HG02798 (cell line): ENCODE data around the gene TLE5.
"Not testable (repeated sequence)": the region's sequence is repeated elsewhere in the genome, so short reads cannot be mapped to it uniquely, and the experiment has no call there.

Experiments
- ATAC-seq: cut with Tn5 transposase; IDR thresholded peaks from one replicate; pipeline ENCODE4 v1.9.1; 2021; ENCODE audit warnings: mild to moderate bottlenecking; ENCODE audit not compliant: unreplicated experiment, poor library complexity

TLE5 gene

GRCh38 chr19:3064011-3064330 lies 1.7 kb upstream of the TLE5 start:
- ATAC-seq = no peak

DNA sequence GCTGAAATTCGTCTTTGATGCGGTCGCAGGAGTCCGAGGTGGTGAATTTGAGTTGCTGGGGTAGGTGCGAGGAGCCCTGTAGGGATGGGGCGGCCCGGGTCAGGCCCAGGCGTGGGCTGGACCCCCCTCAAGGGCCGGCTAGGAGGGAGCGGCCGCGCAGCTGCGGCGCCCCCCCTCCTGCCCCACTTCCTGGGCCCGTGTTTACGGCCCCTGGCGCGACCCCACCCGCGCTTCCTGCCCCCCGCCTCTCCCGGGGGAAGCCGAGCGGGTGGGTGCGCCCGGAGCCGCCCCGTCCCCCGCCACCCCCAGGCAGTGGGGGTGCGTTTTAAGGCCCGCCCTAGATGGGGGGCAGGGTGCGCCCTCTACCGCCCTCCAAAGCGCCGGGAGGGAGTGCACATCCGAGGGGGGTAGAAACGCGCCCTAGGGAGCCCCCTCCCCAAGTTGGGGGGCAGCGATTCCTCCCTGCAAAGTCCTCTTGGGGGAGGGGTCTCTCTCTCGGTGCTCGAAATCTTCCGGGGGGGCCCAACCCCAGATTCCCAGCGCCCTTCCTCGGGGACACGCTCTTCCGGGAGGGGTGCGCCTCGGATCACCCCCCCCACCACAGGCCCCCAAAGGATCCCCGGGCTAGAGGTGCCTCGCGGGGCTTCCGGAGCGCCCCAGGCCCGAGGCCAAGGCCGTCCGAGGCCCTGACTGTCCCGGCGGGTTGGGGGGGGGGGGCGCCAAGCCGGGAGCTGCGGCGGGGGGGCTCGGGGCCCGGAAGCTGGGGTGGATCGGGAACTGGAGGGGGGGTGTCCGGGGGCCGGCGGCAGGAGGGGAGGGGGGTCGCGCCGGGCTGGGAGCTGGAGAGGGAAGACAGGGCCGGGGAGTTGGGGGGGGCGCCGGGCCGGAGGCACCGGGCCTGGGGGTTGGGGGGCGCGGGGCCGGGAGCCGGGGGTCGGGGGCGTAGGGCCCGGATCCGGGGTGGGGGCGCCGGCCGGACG lies 823 bp downstream of the TLE5 start:
- peak; percentile 45 for ATAC-seq

- no peak for ATAC-seq
Observed at GRCh38 chr19:3060857-3061181, 1.5 kb downstream of the TLE5 start.

- no peak for ATAC-seq
Observed at GRCh38 chr19:3059653-3060052, 2.6 kb downstream of the TLE5 start.

- ATAC-seq = no peak
Observed at GRCh38 chr19:3058821-3059314, 3.4 kb downstream of the TLE5 start.

GRCh38 chr19:3058009-3058820 lies 4.1 kb downstream of the TLE5 start:
- no peak for ATAC-seq

DNA sequence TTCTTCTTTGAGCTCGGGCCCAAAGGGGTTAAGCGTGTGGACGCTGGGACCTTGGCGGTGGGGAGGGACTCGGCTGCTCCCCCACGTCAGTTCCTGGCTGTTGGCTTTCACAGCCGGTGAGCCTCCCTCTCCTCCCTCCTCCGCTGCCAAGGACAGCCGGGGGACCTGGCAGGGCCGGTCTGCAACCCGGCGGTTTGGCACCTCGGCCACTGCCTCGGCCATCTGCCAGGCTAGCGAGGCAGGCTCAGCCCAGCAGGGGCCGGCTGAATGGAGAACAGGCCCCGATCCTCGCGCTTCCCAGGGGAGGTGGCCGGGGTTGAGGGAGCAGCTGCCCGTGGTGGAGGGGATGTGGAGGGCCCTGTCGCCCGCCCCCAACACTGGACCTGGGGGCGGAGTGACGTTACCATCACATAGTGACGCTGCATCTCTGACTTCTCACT lies 5.0 kb downstream of the TLE5 start:
- ATAC-seq = no peak

DNA sequence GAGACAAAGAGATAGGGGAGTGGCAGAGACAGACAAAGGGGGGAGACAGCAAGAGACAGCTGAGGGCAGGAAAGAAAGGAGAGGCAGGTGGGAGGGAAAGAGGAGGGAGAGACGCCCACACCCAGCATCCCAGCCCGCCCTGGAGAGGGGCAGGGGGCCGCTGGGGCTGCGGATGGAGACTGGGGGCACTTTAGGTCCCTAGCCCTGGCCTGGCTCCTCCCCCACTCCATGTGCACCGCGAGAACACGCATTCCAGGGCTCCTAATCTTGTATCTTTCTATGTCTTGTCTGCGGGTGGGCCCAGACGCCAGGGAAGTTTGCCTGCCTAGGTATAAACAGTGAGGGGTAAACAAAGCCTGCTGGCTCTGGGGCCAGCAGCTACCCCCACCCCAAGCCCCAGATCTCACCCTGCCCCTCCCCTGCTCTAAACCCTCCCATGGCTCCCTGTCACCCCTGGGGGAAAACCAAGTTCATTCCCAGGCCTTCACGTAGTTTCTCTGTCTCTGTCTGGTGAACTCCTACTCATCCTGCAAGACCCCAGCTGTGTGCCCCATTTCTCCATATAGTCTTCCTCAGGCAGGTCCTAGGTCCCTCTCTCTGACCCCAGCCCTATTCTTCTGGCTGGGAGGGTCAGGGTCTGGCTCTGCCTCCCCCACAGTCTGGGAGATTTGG lies 5.7 kb downstream of the TLE5 start:
- ATAC-seq = no peak

GRCh38 chr19:3055741-3056416 lies 6.4 kb downstream of the TLE5 start:
- ATAC-seq = no peak

DNA sequence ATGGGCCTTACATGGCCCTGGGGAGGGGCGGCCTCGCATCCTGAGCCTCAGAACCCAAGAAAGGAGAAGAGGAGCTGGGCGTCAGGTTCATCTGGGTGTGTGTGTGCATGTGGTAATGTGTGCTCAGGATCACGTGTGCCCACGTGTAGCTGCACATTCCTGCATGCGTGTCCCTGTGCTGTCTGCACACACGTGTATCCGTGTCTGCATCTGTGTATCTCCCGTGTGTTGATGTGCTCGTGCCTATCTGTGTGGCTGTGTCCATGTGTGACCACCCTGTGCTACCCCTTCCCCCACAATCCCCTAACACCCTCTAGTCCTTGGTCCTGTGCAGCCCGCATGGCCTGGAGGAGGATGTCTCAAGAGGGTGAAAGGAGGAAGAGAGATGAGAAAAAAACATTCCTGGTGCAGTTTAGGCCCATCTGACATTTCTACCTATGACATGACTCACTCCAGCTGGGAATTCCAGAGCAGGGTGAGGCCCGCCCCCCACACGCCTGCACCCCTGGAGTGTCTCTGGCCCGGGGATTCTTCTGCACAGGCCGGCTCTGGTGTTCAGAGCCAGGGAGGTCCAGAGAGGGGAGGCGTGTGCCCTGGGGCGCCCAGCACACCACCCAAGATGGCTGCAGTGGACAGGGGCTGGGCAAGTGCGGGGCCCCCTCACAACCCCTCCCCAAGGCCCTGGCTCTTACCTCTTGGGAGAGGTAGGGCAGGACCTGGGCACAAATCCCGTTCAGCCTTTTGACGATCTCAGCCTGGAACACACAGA lies 7.1 kb downstream of the TLE5 start:
- no peak for ATAC-seq

- no peak for ATAC-seq
Observed at GRCh38 chr19:3054265-3054971, 7.9 kb downstream of the TLE5 start.

DNA sequence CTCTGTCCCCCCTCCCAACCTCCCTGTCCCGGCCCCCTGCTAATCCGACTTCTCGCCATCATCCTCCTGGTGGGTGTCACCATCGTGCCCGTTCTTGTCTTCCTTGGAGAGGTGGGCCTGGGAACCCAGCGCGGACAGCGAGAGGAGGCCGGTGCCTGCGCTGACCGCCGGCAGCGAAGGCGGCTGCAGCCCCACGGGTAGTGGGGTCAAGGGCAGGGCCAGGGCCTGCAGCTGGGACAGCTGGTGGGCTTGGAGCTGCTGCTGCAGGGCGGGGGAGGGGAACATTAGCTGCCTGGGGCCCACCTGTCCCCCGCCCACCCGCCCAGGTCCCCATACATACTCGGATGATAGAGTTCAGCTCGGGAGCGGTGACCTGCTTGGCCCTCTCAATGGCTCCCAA lies 8.5 kb downstream of the TLE5 start:
- ATAC-seq = no peak

- ATAC-seq = no peak
Observed at GRCh38 chr19:3053218-3053621, 9.1 kb downstream of the TLE5 start.

DNA sequence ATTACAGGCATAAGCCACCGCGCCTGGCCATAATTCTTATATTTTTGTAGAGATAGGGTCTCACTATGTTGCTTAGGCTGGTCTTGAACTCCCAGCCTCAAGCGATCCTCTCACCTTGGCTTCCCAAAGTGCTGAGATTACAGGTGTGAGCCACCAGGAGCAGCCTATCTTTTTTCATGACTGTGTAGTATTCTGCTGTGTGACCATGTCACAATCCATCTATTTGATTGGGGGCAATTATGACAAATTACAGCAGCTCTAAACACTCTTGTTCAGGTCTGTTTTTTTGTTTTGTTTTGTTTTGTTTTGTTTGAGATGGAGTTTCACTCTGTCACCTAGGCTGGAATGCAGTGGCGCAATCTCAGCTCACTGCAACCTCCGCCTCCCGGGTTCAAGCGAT lies 12.3 kb downstream of the TLE5 start:
- not testable (repeated sequence) for ATAC-seq

DNA sequence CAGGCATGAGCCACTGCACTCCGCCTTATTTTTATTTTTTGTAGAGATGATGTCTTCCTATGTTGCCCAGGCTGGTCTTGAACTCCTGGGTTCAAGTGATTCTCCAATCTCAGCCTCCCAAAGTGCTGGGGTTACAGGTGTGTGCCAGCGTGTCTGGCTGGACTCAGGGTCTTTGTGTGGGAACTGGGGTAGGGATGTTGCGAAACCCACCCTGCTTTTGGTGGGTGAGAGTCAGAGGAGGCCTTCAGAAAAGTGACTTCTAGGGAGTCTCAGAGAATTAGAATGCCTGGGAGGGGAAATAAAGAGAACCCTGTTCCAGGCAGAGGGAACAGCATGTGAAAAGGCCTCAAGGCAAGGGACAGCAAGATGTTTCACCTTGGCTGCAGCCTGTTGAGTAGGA lies 13.2 kb downstream of the TLE5 start:
- no peak for ATAC-seq

- no peak for ATAC-seq
Observed at GRCh38 chr19:3048190-3048533, 14.1 kb downstream of the TLE5 start.

GRCh38 chr19:3047496-3048189 lies 14.7 kb downstream of the TLE5 start:
- no peak for ATAC-seq

DNA sequence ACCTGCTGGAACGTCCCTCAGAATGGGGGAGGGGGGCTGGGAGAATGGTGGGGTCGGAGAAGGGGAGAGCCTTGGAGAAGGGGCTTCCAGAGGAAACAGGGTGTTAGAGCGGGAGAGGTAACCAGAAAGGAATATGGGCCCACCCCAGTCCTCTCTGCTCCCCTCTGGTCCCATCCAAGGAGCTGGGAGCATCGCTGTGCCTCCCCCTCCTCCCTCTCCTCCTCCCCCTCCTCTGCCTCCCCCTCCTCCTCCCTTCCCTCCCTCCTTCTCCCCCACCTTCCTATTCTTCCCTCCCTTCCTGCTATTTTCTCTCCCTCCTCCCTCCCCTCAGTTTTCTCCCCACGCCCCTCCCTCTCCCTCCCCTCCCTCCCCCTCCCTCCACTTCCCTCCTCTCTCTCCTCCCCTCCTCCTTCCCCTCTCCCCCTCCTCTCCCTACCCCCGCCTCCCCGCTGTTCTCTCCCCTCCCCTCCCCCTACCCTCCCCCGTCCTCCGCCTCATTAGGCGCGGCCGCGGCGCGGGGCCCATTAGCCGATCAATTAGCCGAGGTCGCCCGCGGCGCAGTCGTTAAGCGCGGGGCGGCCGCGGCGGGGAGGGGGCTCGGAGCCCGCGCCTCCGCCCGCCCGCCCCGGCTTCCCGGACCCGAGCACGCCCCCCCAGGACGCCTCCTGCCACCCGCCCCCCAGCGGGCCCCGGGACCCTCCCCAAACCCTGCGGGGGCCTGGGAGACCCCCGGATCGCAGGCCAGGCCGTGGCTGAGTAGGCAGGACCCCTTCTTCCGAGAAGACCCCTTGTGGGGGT lies 15.4 kb downstream of the TLE5 start:
- no peak for ATAC-seq
